PC-3 (cell line): ENCODE data around the gene GALNT10. TPM values are rescaled to one million over a fixed set of nuclear protein-coding genes. Genes with fewer than 3 reads are reported as not detected.

Source experiments
- ATAC-seq: fragments of 200-7000 bp; cut with Tn5 transposase; 2 replicates; pipeline ENCODE4 v1.9.1; 2020; ENCODE audit warnings: mild to moderate bottlenecking, moderate library complexity
- BruUV-seq: library from RNA; stranded (reverse); fragments of 400-500 nt; replicated peaks from 2 replicates; lab custom pipeline; 2021; lab: Mats Ljungman, UMichigan
- CTCF ChIA-PET: fragments of 300-600 bp; sonication (Branson Sonifier 250); formaldehyde crosslinking; loops from one replicate; lab custom pipeline; 2022; ENCODE audit warnings: antibody characterized with exemption; lab: Charles Lee
- POLR2A ChIA-PET: fragments of 300-600 bp; sonication (Branson Sonifier 250); formaldehyde crosslinking; loops from one replicate; lab custom pipeline; 2022; ENCODE audit warnings: antibody characterized with exemption; ENCODE audit not compliant: unreplicated experiment; lab: Charles Lee
- DNase-seq: peaks from one replicate; pipeline ENCODE4 v3.0.0-alpha.2; 2015
- H2AFZ ChIP-seq: fragments of 300-600 bp; sonication (generic); 2 replicates; pipeline ENCODE4 v1.6.0; 2016; ENCODE audit warnings: antibody characterized with exemption, low read length
- H3F3A ChIP-seq: fragments of 300-600 bp; sonication (generic); one replicate; pipeline ENCODE4 v1.6.0; 2017; ENCODE audit warnings: antibody characterized with exemption, low read length, control low read depth, mild to moderate bottlenecking; ENCODE audit not compliant: unreplicated experiment
- H3K27ac ChIP-seq: fragments of 300-600 bp; sonication (generic); 2 replicates; pipeline ENCODE4 v1.5.1; 2016; ENCODE audit warnings: mild to moderate bottlenecking, low read length
- H3K27me3 ChIP-seq: fragments of 300-600 bp; sonication (generic); 2 replicates; pipeline ENCODE4 v1.6.1; 2016; ENCODE audit warnings: low read length, mixed read lengths
- H3K36me3 ChIP-seq: fragments of 300-600 bp; sonication (generic); 2 replicates; pipeline ENCODE4 v1.6.1; 2016; ENCODE audit warnings: low read depth, mixed run types, low read length, mixed read lengths
- H3K4me1 ChIP-seq: fragments of 300-600 bp; sonication (generic); 2 replicates; pipeline ENCODE4 v1.5.1; 2016; ENCODE audit warnings: low read length; ENCODE audit not compliant: insufficient read depth
- H3K4me2 ChIP-seq: fragments of 300-600 bp; sonication (generic); 2 replicates; pipeline ENCODE4 v1.6.0; 2016; ENCODE audit warnings: low read length
- H3K4me3 ChIP-seq: fragments of 300-600 bp; sonication (generic); 2 replicates; pipeline ENCODE4 v1.5.1; 2016; ENCODE audit warnings: mild to moderate bottlenecking, low read length, mixed read lengths
- H3K79me2 ChIP-seq: fragments of 300-600 bp; sonication (generic); 2 replicates; pipeline ENCODE4 v1.6.1; 2017; ENCODE audit warnings: low read length, mixed read lengths
- H3K9ac ChIP-seq: fragments of 300-600 bp; sonication (generic); 2 replicates; pipeline ENCODE4 v1.6.0; 2016; ENCODE audit warnings: mild to moderate bottlenecking, low read length
- H3K9me2 ChIP-seq: fragments of 300-600 bp; sonication (generic); replicated peaks from 2 replicates; pipeline ENCODE4 v1.6.1; 2016; ENCODE audit warnings: mixed run types, low read length, mixed read lengths
- H3K9me3 ChIP-seq: fragments of 300-600 bp; sonication (generic); 2 replicates; pipeline ENCODE4 v1.6.1; 2016; ENCODE audit warnings: low read length, mixed read lengths
- H4K20me1 ChIP-seq: fragments of 300-600 bp; sonication (generic); 2 replicates; pipeline ENCODE4 v1.6.1; 2016; ENCODE audit warnings: low read length, mixed read lengths
- CTCF ChIP-seq: fragments of 300-600 bp; sonication (generic); conservative IDR thresholded peaks from 2 replicates; pipeline ENCODE4 v1.5.1; 2017; ENCODE audit warnings: antibody characterized with exemption, low read depth, mild to moderate bottlenecking, low read length
- EZH2 ChIP-seq: fragments of 300-600 bp; sonication (generic); IDR thresholded peaks from one replicate; pipeline ENCODE4 v1.6.1; 2017; ENCODE audit warnings: antibody characterized with exemption, mild to moderate bottlenecking, low read length; ENCODE audit not compliant: unreplicated experiment
- EZH2phosphoT487 ChIP-seq: fragments of 300-600 bp; sonication (generic); IDR thresholded peaks from 2 replicates; pipeline ENCODE4 v1.6.1; 2018; ENCODE audit warnings: mild to moderate bottlenecking, antibody characterized with exemption, low read length, borderline replicate concordance
- intact Hi-C: fragments of 100-400 bp; cut with micrococcal nuclease; formaldehyde crosslinking; loops from 2 replicates; pipeline ENCODE4 v1.9.0; 2023
- total RNA-seq: library from RNA; depleted of rRNA; stranded (reverse); fragments of >200 nt; gene quantifications from 2 replicates; pipeline ENCODE4 v1.2.3, GENCODE V29; 2014

Gene GALNT10
- total RNA-seq, 1 experiment from 2014 or later, result 46.2 TPM

- peaks cover 41% of the 10 kb centered on the region for H3K4me1 ChIP-seq
- peak overlapping the region; percentile 92 for H2AFZ ChIP-seq
- ChIA-PET POLR2A (interaction anchor here (0.8 kb wide), 1 partner anchor 178 kb away, joined by 3 read pairs; no protein-coding TSS in a partner anchor), CTCF (interaction anchor here (0.6 to 1.1 kb wide), 3 partner anchors 11 to 118 kb away, joined by 3 to 5 read pairs (median 4); no protein-coding TSS in a partner anchor)
- ATAC-seq (peak; percentile 68), DNase-seq (peak; percentile 71)
- H3K9ac ChIP-seq, result peak overlapping the region; percentile 70
- H3K27ac ChIP-seq, result peak overlapping the region; percentile 44
- H3K9me3 ChIP-seq, result no peaks in the 10 kb centered on the region
- intact Hi-C loops, result loop anchor here (5.0 kb wide), 1 partner anchor 97 kb away; no protein-coding TSS in a partner anchor
- H3K79me2 ChIP-seq, result peaks cover 43% of the 10 kb centered on the region
- H3K4me3 ChIP-seq, result peak overlapping the region; percentile 92
- H3K4me2 ChIP-seq, result peak overlapping the region; percentile 97
- BruUV-seq, result no TSS peak
- 0 out of 2 replicates have a peak, but pooled peaks cover under 1% of the 10 kb centered on the region for H3K36me3 ChIP-seq
- TF ChIP-seq EZH2phosphoT487, result no peak
- no peak for TF ChIP-seq EZH2
- TF ChIP-seq CTCF, result peak; percentile 58
- H4K20me1 ChIP-seq, result peaks cover 7% of the 10 kb centered on the region; the same call in 1 of the 2 replicates
- H3F3A ChIP-seq, result no peaks in the 10 kb centered on the region
- H3K27me3 ChIP-seq, result no peaks in the 10 kb centered on the region
- no peaks in the 10 kb centered on the region for H3K9me2 ChIP-seq
These were observed 526 bp upstream of the GALNT10 start for GRCh38 chr5:154189819-154190594.

- Histone ChIP-seq H3K4me2 (peak overlapping the region; percentile 95), H3K27ac (no peak overlapping the region), H3K79me2 (peaks cover 60% of the 10 kb centered on the region), H4K20me1 (peaks cover 7% of the 10 kb centered on the region; the same call in 1 of the 2 replicates), H3K9me3 (no peaks in the 10 kb centered on the region), H3K9me2 (no peaks in the 10 kb centered on the region), H3K36me3 (peaks cover 11% of the 10 kb centered on the region; the same call in 1 of the 2 replicates), H3K27me3 (no peaks in the 10 kb centered on the region), H3K4me1 (peaks cover 48% of the 10 kb centered on the region), H3F3A (no peaks in the 10 kb centered on the region), H3K4me3 (peak overlapping the region; percentile 77), H2AFZ (no peak overlapping the region), H3K9ac (no peak overlapping the region)
- ATAC-seq, result no peak
- intact Hi-C loops, result loop anchor here (5.0 kb wide), 1 partner anchor 96 kb away; no protein-coding TSS in a partner anchor
- no peak for DNase-seq
- TF ChIP-seq EZH2phosphoT487 (no peak), CTCF (no peak), EZH2 (no peak)
- BruUV-seq, result no TSS peak
- CTCF ChIA-PET, result no interaction called here
- POLR2A ChIA-PET, result interaction anchor here (0.6 kb wide), 1 partner anchor 92 kb away, joined by 3 read pairs; no protein-coding TSS in a partner anchor
These were observed 1.1 kb downstream of the GALNT10 start for GRCh38 chr5:154191467-154192261.
